Kidney epithelial cell (primary cell): ENCODE measurements around the gene MEX3D. TPM values are rescaled to one million over a fixed set of nuclear protein-coding genes. Genes with fewer than 3 reads are reported as not detected.

ENCODE experiments used
- DNase-seq: peaks from one replicate; pipeline ENCODE4 v3.0.0-alpha.2; 2010; ENCODE audit warnings: low read depth
- H3K27me3 ChIP-seq: 2 replicates; pipeline ENCODE4 v1.6.0; 2011; ENCODE audit warnings: low read length; ENCODE audit not compliant: control insufficient read depth, insufficient read depth
- H3K36me3 ChIP-seq: 2 replicates; pipeline ENCODE4 v1.5.1; 2011; ENCODE audit warnings: low read length; ENCODE audit not compliant: control insufficient read depth, insufficient read depth
- H3K4me3 ChIP-seq: 2 replicates; pipeline ENCODE4 v1.5.1; 2011; ENCODE audit warnings: low read depth, mild to moderate bottlenecking, control low read depth, low read length
- total RNA-seq: library from RNA; depleted of rRNA; stranded (reverse); fragments of >200 nt; gene quantifications from 2 replicates; pipeline ENCODE4 v1.2.3, GENCODE V29; 2015
- TF ChIP-seq, protein P1 (sequence below): IDR thresholded peaks from 2 replicates; pipeline ENCODE4 v1.5.1; 2011; ENCODE audit warnings: mild to moderate bottlenecking, moderate library complexity, low read length, control low read depth, inconsistent platforms; ENCODE audit not compliant: insufficient read depth, poor library complexity, severe bottlenecking

Gene MEX3D
- total RNA-seq, 1 donor from 2014 or later: 90.9 TPM

DNA sequence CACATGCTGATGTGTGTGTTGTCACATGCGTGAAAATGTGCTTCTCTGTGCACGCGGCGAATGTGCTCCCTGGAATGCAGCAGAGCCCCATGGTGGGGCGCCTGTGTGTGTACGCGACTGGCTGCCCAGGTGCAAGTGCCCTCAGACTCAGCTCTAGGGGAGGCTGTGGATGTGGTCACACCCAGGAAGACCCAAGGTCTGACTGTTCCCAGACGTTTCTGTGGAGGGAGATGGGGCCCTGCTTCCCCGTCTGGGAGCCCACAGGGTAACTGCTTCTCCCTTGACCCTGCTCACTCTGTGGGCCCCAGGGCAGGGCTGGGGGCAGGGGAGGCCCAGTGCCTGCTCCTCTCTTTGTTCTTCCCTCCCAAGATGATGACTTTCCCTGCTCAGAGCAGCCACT, 45.0 kb upstream of the MEX3D start:
- DNase-seq: no peak
- no peak overlapping the region for H3K4me3 ChIP-seq
- TF ChIP-seq, protein P1, sequence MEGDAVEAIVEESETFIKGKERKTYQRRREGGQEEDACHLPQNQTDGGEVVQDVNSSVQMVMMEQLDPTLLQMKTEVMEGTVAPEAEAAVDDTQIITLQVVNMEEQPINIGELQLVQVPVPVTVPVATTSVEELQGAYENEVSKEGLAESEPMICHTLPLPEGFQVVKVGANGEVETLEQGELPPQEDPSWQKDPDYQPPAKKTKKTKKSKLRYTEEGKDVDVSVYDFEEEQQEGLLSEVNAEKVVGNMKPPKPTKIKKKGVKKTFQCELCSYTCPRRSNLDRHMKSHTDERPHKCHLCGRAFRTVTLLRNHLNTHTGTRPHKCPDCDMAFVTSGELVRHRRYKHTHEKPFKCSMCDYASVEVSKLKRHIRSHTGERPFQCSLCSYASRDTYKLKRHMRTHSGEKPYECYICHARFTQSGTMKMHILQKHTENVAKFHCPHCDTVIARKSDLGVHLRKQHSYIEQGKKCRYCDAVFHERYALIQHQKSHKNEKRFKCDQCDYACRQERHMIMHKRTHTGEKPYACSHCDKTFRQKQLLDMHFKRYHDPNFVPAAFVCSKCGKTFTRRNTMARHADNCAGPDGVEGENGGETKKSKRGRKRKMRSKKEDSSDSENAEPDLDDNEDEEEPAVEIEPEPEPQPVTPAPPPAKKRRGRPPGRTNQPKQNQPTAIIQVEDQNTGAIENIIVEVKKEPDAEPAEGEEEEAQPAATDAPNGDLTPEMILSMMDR: no peak
- peaks cover 3% of the 10 kb centered on the region for H3K36me3 ChIP-seq
- H3K27me3 ChIP-seq: no peaks in the 10 kb centered on the region

DNA sequence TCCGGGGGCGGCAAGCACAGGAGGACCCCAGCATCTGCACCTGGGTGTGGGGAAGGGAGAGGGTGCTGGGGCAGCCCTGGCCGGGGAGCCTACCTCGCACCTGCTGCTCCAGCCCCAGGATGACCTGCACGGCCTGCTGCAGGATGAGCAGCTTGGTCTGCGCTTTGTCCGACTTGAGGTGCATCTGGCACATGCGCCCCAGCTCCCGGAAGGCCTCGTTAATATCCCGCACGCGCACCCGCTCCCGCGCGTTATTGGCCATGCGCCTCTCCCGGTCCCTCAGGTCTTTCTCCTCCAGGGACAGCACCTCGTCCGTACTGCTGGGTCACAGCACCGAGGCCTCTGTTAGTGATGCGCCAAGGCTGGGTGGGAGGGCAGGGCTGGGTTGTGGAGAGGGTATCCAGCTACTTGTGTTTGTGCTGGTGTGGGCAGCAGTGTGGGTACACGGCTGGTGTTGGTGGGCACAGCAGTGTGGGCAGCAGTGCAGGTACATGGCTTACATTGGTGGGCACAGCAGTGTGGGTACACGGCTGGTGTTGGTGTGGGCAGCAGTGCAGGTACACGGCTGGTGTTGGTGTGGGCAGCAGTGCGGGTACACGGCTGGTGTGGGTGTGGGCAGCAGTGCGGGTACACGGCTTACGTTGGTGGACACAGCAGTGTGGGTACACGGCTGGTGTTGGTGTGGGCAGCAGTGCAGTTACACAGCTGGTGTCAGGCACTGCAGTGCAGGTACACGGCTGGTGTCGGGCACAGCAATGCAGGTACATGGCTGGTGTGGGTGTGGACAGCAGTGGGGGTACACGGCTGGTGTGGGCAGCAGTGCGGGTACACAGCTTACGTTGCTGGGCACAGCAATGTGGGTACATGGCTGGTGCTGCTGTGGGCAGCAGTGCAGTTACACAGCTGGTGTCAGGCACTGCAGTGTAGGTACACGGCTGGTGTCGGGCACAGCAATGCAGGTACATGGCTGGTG, 44.3 kb upstream of the MEX3D start:
- TF ChIP-seq, protein P1: no peak
- DNase-seq: no peak
- Histone ChIP-seq H3K4me3 (no peak overlapping the region), H3K36me3 (peaks cover 3% of the 10 kb centered on the region), H3K27me3 (no peaks in the 10 kb centered on the region)

DNA sequence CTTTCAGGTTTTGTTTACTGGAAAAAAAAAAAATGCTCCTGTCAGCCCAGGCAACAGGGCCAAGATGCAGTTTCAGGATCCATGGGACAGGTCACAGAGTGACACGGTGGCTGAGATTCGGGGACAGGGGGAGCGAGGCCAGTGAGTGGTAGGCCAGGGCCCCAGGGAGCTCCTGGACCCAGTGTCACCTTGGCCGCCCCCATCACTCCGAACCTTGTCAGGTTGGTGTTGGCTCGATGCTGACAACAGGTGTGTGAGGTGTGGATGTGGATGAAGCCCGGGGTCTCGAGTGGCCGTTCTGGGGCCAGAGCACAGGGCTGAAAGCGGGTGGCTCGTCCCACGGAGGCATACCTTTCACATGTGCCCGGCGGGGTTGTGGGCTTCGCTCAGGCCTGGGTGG, 43.2 kb upstream of the MEX3D start:
- H3K36me3 ChIP-seq: peaks cover 3% of the 10 kb centered on the region
- no peak for DNase-seq
- H3K27me3 ChIP-seq: no peaks in the 10 kb centered on the region
- no peak overlapping the region for H3K4me3 ChIP-seq
- TF ChIP-seq, protein P1: no peak

DNA sequence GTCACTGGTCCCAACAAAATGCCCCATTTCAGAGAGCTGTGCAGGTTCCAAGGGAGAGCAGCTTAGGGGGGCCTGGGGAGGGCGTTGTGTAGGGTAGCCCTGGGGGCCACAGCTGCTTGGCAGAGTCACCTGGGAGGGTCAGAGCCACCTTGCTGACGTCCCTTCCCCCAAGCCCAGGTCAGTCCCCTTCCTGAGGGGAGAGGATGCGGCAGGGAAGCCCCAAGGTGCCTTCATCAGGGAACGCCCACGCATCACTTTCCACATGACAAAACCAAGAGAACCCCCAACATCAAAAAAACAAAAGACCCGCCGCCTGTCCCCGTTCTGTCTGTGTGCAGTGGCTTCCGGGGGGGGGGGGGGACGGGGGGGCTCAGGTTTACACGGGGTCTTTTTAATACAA, 42.5 kb upstream of the MEX3D start:
- peaks cover 3% of the 10 kb centered on the region for H3K36me3 ChIP-seq
- no peak for DNase-seq
- no peak overlapping the region for H3K4me3 ChIP-seq
- H3K27me3 ChIP-seq: no peaks in the 10 kb centered on the region
- TF ChIP-seq, protein P1: no peak

DNA sequence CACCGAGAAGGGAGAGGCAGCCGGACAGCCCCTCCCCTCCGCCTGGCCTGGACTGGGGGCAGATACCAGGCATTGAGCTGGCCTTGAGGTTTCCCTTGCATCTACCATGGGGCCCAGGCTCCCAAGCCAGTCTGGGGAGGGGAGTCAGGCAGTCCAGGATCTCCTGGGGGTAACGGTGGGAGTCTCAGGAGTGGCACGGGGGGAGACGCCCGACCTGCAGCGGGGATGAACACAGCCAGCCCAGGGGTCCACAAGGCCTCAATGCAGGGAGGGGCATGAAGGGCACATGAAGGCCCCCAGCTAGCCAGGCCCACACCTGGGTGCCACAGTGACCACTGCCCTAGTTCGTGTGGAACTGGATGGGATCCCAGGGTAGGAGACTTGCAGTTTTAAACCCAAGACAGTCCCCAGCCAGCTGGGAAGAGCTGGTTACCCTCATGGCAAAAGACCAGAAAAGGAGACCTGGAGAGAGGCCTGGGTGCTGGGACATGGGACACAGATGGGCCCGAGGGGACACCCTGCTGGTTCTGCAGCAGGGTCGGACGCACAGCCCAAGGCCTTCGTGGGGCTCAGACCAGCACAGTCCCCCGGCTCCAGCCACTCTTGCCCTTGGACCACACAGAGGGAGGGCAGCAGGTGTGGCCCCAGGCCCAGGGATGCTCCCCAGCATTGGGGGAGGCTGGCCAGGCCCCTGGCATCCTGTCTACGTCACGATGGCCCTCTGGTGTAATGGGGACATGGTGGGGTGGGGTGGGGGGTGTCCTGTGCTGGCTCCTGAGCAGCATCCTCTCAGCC, 41.8 kb upstream of the MEX3D start:
- no peak for DNase-seq
- H3K36me3 ChIP-seq: peaks cover 3% of the 10 kb centered on the region
- no peak overlapping the region for H3K4me3 ChIP-seq
- TF ChIP-seq, protein P1: no peak
- no peaks in the 10 kb centered on the region for H3K27me3 ChIP-seq
